ENCODE data around the gene AMOTL1.
A peak's percentile ranks its signal among the peaks of the same experiment; 100 is the strongest.

AMOTL1 gene, protein sequence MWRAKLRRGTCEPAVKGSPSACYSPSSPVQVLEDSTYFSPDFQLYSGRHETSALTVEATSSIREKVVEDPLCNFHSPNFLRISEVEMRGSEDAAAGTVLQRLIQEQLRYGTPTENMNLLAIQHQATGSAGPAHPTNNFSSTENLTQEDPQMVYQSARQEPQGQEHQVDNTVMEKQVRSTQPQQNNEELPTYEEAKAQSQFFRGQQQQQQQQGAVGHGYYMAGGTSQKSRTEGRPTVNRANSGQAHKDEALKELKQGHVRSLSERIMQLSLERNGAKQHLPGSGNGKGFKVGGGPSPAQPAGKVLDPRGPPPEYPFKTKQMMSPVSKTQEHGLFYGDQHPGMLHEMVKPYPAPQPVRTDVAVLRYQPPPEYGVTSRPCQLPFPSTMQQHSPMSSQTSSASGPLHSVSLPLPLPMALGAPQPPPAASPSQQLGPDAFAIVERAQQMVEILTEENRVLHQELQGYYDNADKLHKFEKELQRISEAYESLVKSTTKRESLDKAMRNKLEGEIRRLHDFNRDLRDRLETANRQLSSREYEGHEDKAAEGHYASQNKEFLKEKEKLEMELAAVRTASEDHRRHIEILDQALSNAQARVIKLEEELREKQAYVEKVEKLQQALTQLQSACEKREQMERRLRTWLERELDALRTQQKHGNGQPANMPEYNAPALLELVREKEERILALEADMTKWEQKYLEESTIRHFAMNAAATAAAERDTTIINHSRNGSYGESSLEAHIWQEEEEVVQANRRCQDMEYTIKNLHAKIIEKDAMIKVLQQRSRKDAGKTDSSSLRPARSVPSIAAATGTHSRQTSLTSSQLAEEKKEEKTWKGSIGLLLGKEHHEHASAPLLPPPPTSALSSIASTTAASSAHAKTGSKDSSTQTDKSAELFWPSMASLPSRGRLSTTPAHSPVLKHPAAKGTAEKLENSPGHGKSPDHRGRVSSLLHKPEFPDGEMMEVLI

DNA sequence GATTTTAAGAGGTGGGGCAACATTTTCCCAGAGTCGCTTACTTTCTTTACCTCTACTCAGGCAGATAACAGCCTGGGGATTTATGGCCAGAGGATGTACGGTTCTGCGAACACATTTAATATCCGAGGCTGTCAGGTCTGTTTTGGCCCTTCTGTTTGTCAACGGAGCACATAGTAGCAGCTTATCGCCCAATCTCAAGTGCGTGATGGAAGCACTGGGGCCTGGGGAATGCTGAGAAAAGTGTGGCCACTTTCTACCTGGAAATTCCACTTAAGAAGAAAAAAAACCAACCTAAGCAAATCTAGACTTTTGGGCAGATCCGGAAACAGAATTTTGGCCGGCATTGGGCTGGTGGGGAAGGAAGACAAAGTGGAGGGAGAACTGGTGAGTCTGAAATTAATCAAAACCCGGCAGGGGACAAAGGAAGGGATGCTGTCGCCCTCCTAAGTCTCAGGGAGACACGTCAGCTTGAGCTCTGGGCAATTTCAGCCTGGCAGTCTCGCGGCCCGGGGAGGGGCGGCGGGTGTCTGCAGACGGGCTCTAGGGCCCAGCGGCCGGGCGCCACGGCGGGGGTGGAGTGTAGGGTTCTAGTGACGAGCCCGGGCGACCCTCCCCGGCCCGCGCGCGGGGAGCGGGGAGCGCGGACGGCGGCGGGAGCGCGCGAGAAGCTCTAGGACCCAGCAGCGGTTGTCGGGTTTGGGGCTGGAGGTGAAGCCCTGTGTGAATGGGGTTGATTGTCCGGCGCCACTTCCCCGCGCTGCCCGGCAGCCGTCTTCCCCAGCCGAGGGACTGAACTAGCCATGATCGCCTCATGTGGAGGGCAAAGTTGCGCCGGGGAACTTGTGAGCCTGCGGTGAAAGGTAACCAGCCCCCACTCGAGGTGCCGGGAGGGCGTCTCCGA is at the start of gene AMOTL1:
Gene AMOTL1 (plus strand): TSS at position 656 of the 901 bp plus-strand sequence. CDS start 156 bp downstream, at position 812.
- TF ChIP-seq ZFX (IDR thresholded peaks at IDR 0.05) = no peak
- TF ChIP-seq, protein P1, sequence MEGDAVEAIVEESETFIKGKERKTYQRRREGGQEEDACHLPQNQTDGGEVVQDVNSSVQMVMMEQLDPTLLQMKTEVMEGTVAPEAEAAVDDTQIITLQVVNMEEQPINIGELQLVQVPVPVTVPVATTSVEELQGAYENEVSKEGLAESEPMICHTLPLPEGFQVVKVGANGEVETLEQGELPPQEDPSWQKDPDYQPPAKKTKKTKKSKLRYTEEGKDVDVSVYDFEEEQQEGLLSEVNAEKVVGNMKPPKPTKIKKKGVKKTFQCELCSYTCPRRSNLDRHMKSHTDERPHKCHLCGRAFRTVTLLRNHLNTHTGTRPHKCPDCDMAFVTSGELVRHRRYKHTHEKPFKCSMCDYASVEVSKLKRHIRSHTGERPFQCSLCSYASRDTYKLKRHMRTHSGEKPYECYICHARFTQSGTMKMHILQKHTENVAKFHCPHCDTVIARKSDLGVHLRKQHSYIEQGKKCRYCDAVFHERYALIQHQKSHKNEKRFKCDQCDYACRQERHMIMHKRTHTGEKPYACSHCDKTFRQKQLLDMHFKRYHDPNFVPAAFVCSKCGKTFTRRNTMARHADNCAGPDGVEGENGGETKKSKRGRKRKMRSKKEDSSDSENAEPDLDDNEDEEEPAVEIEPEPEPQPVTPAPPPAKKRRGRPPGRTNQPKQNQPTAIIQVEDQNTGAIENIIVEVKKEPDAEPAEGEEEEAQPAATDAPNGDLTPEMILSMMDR (conservative IDR thresholded peaks at IDR 0.05) = no peak
- no peak within 1 kb of the TSS for H3K27ac ChIP-seq

DNA sequence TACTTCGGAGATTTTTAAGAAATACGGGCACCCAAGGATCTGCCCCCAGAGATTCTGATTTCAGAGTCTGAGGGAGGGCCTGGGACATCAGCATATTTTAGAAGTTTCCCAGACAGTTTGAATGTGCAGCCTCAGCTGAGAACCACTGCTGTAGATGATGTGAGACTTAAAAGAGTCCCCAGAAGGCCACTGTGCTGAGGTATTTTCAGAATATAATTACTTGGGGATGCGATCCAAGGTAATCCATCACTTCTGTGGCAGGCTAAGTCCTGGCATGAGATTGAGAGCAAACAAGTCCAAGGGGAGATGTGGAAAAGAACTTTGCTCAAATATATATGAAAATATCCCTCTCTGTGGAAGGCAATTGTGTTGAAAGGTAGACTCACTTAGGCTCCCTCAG is 48.3 kb upstream of the AMOTL1 start:
- TF ChIP-seq, protein P1 (conservative IDR thresholded peaks at IDR 0.05) = no peak
- no peak for TF ChIP-seq ZFX (IDR thresholded peaks at IDR 0.05)
- no peak overlapping the region for H3K27ac ChIP-seq

DNA sequence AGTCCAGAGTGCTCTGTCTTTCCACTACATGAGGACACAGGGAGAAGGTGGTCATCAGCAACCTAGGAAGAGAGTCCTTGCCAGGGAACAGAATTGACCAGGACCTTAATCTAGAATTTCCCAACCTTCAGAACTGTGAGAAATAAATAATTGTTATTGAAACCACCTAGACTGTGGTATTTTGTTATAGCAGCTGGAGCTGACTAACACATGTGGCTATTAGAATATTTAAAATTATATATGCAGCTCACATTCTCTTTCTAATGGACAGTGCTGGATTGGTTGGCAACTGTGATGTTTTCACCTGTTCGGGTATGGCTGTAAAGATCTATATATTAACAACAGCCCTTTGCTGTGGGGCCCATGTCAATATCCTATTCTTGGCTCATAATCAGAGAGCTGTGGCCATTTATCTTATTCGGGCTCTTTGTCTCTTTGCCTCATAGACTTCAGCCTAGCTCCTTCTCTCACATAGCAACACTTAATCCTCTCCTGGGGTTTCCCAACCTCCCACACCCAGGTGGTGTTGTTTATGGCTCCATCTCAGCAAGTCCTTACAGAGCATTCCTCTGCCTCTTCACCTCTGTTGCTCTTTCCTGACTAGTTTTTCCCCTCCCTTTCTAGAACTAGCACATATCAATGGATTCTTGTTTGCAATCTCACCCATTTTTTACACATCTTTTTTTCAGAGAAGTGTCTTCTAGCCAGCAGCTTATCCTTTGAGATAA is 46.4 kb upstream of the AMOTL1 start:
- no peak for TF ChIP-seq ZFX (IDR thresholded peaks at IDR 0.05)
- TF ChIP-seq, protein P1 (conservative IDR thresholded peaks at IDR 0.05) = no peak
- no peak overlapping the region for H3K27ac ChIP-seq

DNA sequence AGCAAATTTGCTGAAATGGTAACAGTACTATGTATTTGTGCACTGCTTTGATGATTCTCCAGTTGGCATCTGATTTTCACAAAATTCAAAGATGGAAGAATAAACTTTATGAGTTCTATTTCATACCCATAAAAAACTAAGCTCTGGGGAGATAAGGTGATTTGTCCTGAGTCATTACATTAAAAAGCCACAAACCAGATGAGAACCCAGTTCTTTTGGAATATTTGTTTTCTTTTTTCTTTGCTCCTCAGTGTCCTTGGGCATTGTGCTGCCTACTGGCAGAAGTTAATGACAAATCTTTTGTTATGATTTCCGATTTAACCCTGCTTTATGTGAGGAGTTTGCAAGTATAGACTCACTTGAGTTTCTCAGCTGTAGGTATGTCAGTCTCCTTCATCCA is 45.4 kb upstream of the AMOTL1 start:
- TF ChIP-seq ZFX (IDR thresholded peaks at IDR 0.05) = no peak
- TF ChIP-seq, protein P1 (conservative IDR thresholded peaks at IDR 0.05) = no peak
- no peak overlapping the region for H3K27ac ChIP-seq

DNA sequence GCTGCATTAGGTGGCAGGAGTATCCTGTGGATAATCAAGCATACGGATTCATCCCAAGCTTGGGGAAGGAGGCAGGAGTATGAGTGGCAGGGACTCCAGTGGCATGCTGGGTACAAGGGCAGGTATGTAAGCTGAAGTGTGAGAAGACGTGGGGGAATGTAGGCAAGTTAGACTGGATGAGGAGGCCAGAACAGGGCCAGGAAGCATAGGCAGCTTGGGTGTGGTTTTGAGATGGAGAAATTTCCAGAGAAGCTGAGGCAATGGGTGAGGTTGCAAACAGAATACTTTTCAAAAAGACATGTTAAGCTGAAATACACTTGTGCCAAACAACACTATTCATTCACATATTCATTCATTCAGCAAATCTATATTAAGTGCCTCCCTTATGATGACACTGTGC is 43.1 kb upstream of the AMOTL1 start:
- no peak for TF ChIP-seq ZFX (IDR thresholded peaks at IDR 0.05)
- TF ChIP-seq, protein P1 (conservative IDR thresholded peaks at IDR 0.05) = no peak
- no peak overlapping the region for H3K27ac ChIP-seq

DNA sequence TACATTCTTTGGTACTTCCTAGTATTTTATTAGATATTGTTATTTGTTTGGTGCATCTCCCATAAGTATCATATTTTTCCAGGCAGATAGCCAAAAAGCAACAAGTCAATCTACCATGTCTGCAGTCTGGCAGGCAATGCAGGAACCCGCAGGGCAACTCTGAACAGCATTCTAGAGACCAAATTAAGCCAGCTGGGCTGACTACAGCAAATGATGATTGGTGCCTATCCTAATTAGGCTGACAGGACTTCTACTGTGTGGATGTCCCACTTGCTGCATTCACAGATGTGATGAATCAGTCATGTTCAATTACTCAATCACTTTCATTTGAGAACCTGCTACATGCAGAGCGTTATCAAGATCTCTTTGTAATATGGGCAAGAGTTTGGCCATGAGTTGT is 40.3 kb upstream of the AMOTL1 start:
- TF ChIP-seq, protein P1 (conservative IDR thresholded peaks at IDR 0.05) = no peak
- TF ChIP-seq ZFX (IDR thresholded peaks at IDR 0.05) = no peak
- H3K27ac ChIP-seq = peak overlapping the region; percentile 41; the same call in 1 of the 2 replicates
